Activated CD8-positive, alpha-beta T cell treated with anti-CD3 and anti-CD28 coated beads, Interleukin-2, amount 10 ng/mL, durations not matched to agents 7 days and 5 days (primary cell): ENCODE data around the gene ELOVL5. TPM values are rescaled to one million over a fixed set of nuclear protein-coding genes. Genes with fewer than 3 reads are reported as not detected.

Source experiments
- ATAC-seq: fragments of 150-1000 bp; cut with Tn5 transposase; one replicate; pipeline ENCODE4 v1.10.0; 2021; ENCODE audit warnings: moderate library complexity
- CTCF ChIA-PET: fragments of 350-600 bp; sonication (Branson Sonifier 250); formaldehyde crosslinking; loops from one replicate; lab custom pipeline; 2021; ENCODE audit warnings: antibody characterized with exemption; lab: Charles Lee
- POLR2A ChIA-PET: fragments of 350-600 bp; sonication (Branson Sonifier 250); formaldehyde crosslinking; loops from one replicate; lab custom pipeline; 2021; ENCODE audit warnings: antibody characterized with exemption; lab: Charles Lee
- DNase-seq: peaks from one replicate; pipeline ENCODE4 v3.0.0-alpha.2; 2020
- H3K27ac Mint-ChIP-seq: one replicate; pipeline ENCODE4 v1.8.0; 2021; ENCODE audit warnings: mild to moderate bottlenecking, mixed read lengths
- H3K27me3 Mint-ChIP-seq: one replicate; pipeline ENCODE4 v1.8.0; 2021; ENCODE audit warnings: low read depth, mixed read lengths
- H3K36me3 Mint-ChIP-seq: one replicate; pipeline ENCODE4 v1.8.0; 2021; ENCODE audit warnings: low read depth, mixed read lengths
- H3K4me1 Mint-ChIP-seq: one replicate; pipeline ENCODE4 v1.8.0; 2021; ENCODE audit warnings: low read depth, mixed read lengths
- H3K4me3 Mint-ChIP-seq: one replicate; pipeline ENCODE4 v1.8.0; 2021; ENCODE audit warnings: mild to moderate bottlenecking, mixed read lengths
- H3K9me3 Mint-ChIP-seq: one replicate; pipeline ENCODE4 v1.8.0; 2022; ENCODE audit warnings: mixed read lengths; ENCODE audit not compliant: insufficient read depth
- total RNA-seq, 2 experiments: library from RNA; stranded (reverse); gene quantifications; one replicate each; pipeline ENCODE4 v1.2.3, GENCODE V29; 2021

The ELOVL5 gene
- total RNA-seq, 2 experiments from 2014 or later = 116 TPM

DNA sequence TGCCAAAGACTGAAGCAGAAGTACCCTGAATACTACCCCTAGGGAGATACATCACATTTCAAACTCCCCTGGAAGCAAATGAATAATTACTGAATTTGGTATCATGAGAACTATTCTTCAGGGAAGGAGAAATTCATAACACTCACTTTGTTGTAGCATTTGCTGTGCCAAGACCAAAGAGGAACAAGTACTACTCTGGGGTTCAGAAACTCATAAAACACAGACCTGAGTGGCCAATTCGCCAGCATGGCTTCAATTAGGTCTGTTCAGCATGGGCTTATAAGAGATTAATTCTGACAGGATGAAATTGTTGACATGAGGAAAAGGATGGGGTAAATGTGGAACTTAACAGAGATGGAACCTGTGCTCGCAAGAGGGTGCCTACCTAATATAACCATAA is 6.5 kb downstream of the ELOVL5 start:
- no peak overlapping the region for H3K27ac Mint-ChIP-seq
- ATAC-seq (no peak), DNase-seq (no peak)
- no peaks in the 10 kb centered on the region for H3K9me3 Mint-ChIP-seq
- H3K4me3 Mint-ChIP-seq = no peak overlapping the region
- ChIA-PET POLR2A (no interaction called here), CTCF (no interaction called here)
- no peaks in the 10 kb centered on the region for H3K27me3 Mint-ChIP-seq
- peaks cover 88% of the 10 kb centered on the region for H3K4me1 Mint-ChIP-seq
- peaks cover 44% of the 10 kb centered on the region for H3K36me3 Mint-ChIP-seq

DNA sequence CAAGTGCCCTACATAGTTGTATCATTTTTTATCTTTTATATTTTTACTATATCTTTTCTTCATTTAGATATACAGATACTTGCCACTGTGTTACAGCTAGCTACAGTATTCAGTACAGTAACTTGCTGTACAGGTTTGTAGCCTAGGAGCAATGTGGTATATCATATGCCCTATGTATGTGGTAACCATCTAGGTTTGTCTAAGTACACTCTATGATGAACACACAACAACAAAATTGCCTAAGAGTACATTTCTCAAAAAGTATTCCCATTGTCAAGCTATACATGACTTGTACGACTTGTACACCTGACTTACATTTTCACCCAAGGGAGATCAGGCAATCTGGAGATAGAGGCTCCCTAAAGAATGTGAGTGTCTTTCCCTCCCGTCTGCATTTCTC is 8.2 kb downstream of the ELOVL5 start:
- Mint-ChIP-seq H3K9me3 (no peaks in the 10 kb centered on the region), H3K27me3 (no peaks in the 10 kb centered on the region), H3K36me3 (peaks cover 30% of the 10 kb centered on the region), H3K4me3 (no peak overlapping the region), H3K27ac (no peak overlapping the region), H3K4me1 (peaks cover 88% of the 10 kb centered on the region)
- ChIA-PET CTCF (interaction anchor here (0.8 to 1.3 kb wide), 4 partner anchors 11 to 153 kb away, joined by 3 to 5 read pairs (median 3); no protein-coding TSS in a partner anchor), POLR2A (interaction anchor here (1.7 to 6.0 kb wide), 2 partner anchors 8 to 19 kb away, joined by 3 to 61 read pairs; partner anchors contain the start of gene ELOVL5)
- DNase-seq (no peak), ATAC-seq (no peak)

DNA sequence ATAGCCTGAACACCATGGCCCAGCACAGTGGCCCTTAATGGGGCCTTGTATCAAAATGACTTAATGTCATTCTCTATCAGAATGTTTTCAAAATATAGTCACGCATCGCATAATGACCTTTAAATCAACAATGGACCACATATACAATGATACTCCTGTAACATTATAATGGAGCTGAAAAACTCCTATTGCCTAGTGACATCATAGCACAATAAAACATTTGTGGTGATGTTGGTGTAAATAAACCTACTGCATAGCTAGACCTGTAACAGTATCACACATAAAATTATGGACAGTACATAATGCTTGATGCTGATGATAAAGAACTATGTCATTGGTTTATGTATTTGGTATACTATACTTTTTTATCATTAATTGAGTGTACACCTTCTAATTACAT is 9.3 kb downstream of the ELOVL5 start:
- ATAC-seq (no peak), DNase-seq (no peak)
- POLR2A ChIA-PET = interaction anchor here (6.0 kb wide), 1 partner anchor 9 kb away, joined by 61 read pairs; the partner anchor contains the start of gene ELOVL5
- H3K9me3 Mint-ChIP-seq = no peaks in the 10 kb centered on the region
- no peak overlapping the region for H3K27ac Mint-ChIP-seq
- CTCF ChIA-PET = interaction anchor here (1.1 kb wide), 1 partner anchor 10 kb away, joined by 5 read pairs; no protein-coding TSS in a partner anchor
- peaks cover 27% of the 10 kb centered on the region for H3K36me3 Mint-ChIP-seq
- H3K4me1 Mint-ChIP-seq = peaks cover 88% of the 10 kb centered on the region
- H3K4me3 Mint-ChIP-seq = no peak overlapping the region
- no peaks in the 10 kb centered on the region for H3K27me3 Mint-ChIP-seq

DNA sequence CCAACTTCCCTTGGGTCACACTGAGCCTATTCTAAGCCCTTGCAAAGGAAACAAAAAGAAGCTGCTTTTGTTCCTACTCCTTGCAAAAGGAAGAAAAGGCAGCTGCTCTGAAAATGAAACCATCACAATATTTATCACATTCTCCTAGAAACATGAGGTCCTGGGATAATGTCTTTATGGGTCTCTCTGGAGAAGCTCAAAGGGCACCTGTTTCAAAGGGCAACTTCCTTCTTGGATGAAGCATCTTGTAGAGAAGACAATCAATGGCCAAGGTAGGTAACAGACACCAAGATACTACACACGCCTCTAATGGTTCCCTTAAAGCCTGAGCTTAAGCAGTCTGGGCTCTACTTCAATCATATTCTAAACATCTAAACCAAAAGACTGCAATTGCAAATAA is 10.4 kb downstream of the ELOVL5 start:
- CTCF ChIA-PET = interaction anchor here (1.1 to 4.4 kb wide), 5 partner anchors 9 to 73 kb away, joined by 3 to 39 read pairs (median 5); partner anchors contain the start of gene ELOVL5
- no peak for DNase-seq
- Mint-ChIP-seq H3K36me3 (peaks cover 23% of the 10 kb centered on the region), H3K9me3 (no peaks in the 10 kb centered on the region), H3K27me3 (no peaks in the 10 kb centered on the region), H3K4me1 (peaks cover 85% of the 10 kb centered on the region), H3K4me3 (no peak overlapping the region), H3K27ac (peak overlapping the region; percentile 10)
- ATAC-seq = no peak
- POLR2A ChIA-PET = interaction anchor here (2.9 to 6.0 kb wide), 2 partner anchors 10 to 21 kb away, joined by 12 to 61 read pairs; partner anchors contain the start of gene ELOVL5

DNA sequence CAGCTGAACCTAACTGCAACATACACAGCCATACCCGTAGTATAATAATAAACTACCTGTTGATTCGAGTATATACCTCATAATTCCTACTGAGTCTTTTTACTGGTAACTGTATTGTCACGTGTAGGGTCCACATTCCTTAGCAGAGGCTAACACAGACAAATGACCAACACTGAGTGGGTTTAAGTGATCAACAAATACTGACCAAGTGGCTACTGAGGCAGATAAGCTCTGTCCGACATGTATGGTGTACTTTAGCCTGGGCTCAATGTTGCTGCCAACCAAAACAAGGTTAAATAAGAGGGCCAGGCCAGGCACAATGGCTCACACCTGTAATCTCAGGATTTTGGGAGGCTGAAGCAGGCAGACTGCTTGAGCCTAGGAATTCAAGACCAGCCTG is 12.7 kb downstream of the ELOVL5 start:
- H3K4me3 Mint-ChIP-seq = peak overlapping the region; percentile 75
- peaks cover 37% of the 10 kb centered on the region for H3K36me3 Mint-ChIP-seq
- CTCF ChIA-PET = interaction anchor here (1.0 to 4.4 kb wide), 3 partner anchors 9 to 21 kb away, joined by 3 to 39 read pairs (median 5); partner anchors contain the start of gene ELOVL5

DNA sequence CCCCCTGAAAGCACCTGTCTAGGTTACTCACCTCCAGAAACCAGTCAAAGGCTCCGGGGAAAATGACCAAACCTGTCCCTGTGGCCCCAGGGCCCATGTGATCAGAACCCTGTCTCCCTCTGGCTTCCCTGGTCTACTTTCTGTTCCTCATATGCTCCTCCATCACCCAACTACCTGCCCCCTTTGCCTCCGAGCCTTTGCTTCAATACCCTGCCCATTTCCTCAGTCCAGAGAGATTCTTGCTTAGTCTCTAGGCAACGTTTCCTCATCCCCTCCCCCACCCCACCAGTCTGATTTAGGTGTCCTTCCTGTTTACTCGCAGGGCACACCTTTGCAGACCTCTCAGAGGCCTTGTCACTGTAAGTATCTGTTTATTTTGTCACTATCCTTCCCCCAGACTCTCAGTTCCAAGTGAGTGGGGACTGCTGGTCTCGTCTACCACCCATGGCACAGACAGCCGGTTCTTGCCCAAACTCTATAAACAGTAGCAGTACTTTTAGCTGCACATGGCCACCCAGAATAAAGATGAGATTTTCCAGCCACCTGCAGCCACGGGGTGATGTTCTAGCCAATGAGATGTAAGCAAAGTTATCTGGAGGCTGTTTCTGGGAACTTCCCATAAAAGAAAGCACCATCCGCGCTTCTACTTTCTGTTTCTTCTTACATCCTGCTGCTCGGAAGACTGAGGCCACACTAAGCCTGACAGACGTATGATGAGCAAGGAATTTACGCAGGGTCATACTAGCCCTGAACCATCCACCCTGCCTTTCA is 13.3 kb downstream of the ELOVL5 start:
- H3K9me3 Mint-ChIP-seq = peaks cover 4% of the 10 kb centered on the region
- H3K27ac Mint-ChIP-seq = peak overlapping the region; percentile 94
- H3K36me3 Mint-ChIP-seq = peaks cover 41% of the 10 kb centered on the region
- ChIA-PET POLR2A (interaction anchor here (0.5 to 6.0 kb wide), 6 partner anchors 9 to 32 kb away, joined by 3 to 61 read pairs (median 8); partner anchors contain the start of gene ELOVL5), CTCF (interaction anchor here (1.0 to 4.4 kb wide), 5 partner anchors 9 to 23 kb away, joined by 3 to 39 read pairs (median 4); partner anchors contain the start of gene ELOVL5)
- peak; percentile 78 for ATAC-seq
- peak overlapping the region; percentile 75 for H3K4me3 Mint-ChIP-seq
- no peaks in the 10 kb centered on the region for H3K27me3 Mint-ChIP-seq
- peak; percentile 84 for DNase-seq
- peaks cover 82% of the 10 kb centered on the region for H3K4me1 Mint-ChIP-seq

More for the DNA sequence above, 12.7 kb downstream of the ELOVL5 start:
- DNase-seq (no peak), ATAC-seq (no peak)
- peak overlapping the region; percentile 94 for H3K27ac Mint-ChIP-seq
- peaks cover 83% of the 10 kb centered on the region for H3K4me1 Mint-ChIP-seq
- POLR2A ChIA-PET = interaction anchor here (0.5 to 6.0 kb wide), 8 partner anchors 8 to 34 kb away, joined by 3 to 61 read pairs (median 8); partner anchors contain the start of gene ELOVL5
- peaks cover 4% of the 10 kb centered on the region for H3K9me3 Mint-ChIP-seq
- H3K27me3 Mint-ChIP-seq = no peaks in the 10 kb centered on the region

DNA sequence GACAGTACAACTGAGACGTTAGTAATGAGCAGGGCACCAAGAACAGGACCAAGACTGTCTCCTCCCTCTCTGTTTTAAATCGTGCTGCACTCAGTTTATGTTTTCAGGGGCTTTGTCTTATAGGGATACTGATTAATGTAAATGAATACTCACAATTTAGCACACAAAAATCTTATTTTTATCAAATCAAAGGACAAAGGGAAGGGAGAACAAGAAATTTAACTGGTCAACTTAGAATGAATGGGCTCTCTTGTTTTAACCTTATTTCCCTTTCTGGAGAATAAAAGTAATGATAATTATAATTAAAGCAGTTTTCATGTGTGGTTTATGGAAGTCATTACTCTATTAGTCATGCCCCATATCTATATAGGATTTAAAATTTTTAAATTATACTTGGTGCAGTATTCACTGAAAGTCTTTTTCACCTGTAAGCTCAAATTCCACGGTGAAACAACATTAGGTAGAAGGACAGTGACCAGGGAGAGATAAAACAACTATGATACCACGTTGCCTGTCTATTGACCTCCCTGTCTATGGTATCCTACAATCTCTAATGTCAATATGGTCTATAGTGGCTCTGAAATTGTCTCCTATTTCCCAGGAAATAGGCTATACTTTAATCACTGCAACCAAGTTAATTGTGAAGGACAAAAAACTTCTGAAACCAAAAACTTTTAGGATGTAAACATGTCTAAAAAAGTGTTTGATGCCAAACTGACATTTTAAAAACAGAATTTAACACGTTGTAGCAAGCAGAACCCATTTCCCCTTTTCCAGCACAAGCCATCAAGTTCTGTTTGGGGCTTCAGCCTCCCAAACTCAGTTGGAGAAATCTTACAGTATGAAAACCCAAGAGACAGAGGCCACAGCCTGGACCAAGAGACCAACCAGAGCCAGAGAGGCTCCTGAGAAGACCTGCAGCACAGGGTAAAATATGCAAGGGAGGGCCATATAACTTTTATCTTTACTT is 15.0 kb downstream of the ELOVL5 start:
- DNase-seq (no peak), ATAC-seq (no peak)
- Mint-ChIP-seq H3K4me1 (peaks cover 71% of the 10 kb centered on the region), H3K27me3 (no peaks in the 10 kb centered on the region), H3K36me3 (peaks cover 39% of the 10 kb centered on the region), H3K9me3 (peaks cover 4% of the 10 kb centered on the region), H3K4me3 (peak overlapping the region; percentile 16), H3K27ac (peak overlapping the region; percentile 84)
- ChIA-PET CTCF (no interaction called here), POLR2A (no interaction called here)

DNA sequence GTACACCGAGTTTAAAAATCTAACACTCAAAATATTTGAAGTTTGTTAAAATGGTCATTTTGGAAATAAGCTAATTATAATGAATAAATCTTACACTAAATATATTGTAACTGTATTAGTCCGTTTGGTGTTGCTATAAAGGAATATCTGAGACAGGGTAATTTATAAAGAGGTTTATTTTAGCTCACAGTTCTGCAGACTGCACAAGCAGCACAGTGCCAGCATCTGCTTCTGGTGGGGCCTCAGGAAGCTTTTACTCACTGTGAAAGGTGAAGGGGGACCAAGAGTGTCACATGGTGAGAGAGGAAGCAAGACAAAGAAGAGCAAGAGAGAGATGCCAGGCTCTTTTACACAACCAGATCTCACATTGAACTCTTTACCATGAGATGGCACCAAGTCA is 17.1 kb downstream of the ELOVL5 start:
- no peak for DNase-seq
- ChIA-PET CTCF (interaction anchor here (1.2 to 1.3 kb wide), 2 partner anchors 29 to 397 kb away, joined by 3 to 4 read pairs; no protein-coding TSS in a partner anchor), POLR2A (interaction anchor here (2.9 kb wide), 1 partner anchor 28 kb away, joined by 8 read pairs; no protein-coding TSS in a partner anchor)
- Mint-ChIP-seq H3K27me3 (no peaks in the 10 kb centered on the region), H3K36me3 (peaks cover 41% of the 10 kb centered on the region), H3K4me3 (no peak overlapping the region), H3K9me3 (peaks cover 4% of the 10 kb centered on the region), H3K27ac (no peak overlapping the region), H3K4me1 (peaks cover 63% of the 10 kb centered on the region)
- ATAC-seq = no peak

DNA sequence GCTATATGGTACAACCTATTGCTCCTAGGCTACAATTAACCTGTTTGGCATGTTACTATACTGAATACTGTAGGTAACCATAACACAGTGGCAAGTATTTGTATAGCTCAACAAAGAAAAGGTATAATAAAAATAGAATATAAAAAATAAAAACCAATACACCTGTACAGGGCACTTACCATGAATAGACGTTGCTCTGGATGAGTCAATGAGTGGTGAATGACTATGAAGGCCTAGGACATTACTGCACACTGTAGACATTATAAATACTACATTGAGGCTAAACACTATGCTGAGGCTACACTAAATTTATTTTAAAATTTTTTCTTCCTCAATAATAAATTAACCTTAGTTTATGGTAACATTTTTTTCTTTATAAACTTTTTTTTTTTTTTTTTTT is 18.6 kb downstream of the ELOVL5 start:
- H3K9me3 Mint-ChIP-seq = peaks cover 4% of the 10 kb centered on the region
- no peak overlapping the region for H3K4me3 Mint-ChIP-seq
- ChIA-PET CTCF (interaction anchor here (0.8 to 2.0 kb wide), 5 partner anchors 10 to 398 kb away, joined by 3 to 6 read pairs (median 4); no protein-coding TSS in a partner anchor), POLR2A (interaction anchor here (2.9 kb wide), 1 partner anchor 30 kb away, joined by 8 read pairs; no protein-coding TSS in a partner anchor)
- peaks cover 54% of the 10 kb centered on the region for H3K4me1 Mint-ChIP-seq
- no peaks in the 10 kb centered on the region for H3K27me3 Mint-ChIP-seq
- peaks cover 42% of the 10 kb centered on the region for H3K36me3 Mint-ChIP-seq
- DNase-seq (no peak), ATAC-seq (no peak)
- no peak overlapping the region for H3K27ac Mint-ChIP-seq

DNA sequence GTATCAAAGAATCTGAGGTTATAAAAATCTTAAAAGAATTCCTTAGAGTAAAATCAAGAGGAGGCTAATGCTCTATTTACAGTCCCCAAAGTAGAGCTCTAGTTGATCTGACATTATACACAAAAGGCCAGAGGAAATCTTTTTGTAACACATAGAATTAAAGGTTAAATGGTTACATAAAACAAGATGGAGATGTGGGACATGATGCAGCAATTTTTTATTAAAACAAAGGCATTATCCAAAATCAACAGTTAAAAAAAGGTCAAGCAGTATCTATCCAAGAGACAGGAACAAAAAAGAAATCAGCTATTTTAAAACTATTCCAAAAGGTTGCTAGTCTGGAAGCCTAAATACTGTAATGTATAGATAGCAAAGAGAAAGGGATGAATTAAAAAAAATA is 20.4 kb downstream of the ELOVL5 start:
- ATAC-seq (no peak), DNase-seq (no peak)
- ChIA-PET POLR2A (interaction anchor here (0.7 kb wide), 1 partner anchor 728 kb away, joined by 3 read pairs; no protein-coding TSS in a partner anchor), CTCF (interaction anchor here (0.7 to 2.0 kb wide), 5 partner anchors 12 to 140 kb away, joined by 3 to 5 read pairs (median 4); no protein-coding TSS in a partner anchor)
- Mint-ChIP-seq H3K27me3 (no peaks in the 10 kb centered on the region), H3K36me3 (peaks cover 44% of the 10 kb centered on the region), H3K4me3 (no peak overlapping the region), H3K27ac (no peak overlapping the region), H3K4me1 (peaks cover 44% of the 10 kb centered on the region), H3K9me3 (peaks cover 4% of the 10 kb centered on the region)

DNA sequence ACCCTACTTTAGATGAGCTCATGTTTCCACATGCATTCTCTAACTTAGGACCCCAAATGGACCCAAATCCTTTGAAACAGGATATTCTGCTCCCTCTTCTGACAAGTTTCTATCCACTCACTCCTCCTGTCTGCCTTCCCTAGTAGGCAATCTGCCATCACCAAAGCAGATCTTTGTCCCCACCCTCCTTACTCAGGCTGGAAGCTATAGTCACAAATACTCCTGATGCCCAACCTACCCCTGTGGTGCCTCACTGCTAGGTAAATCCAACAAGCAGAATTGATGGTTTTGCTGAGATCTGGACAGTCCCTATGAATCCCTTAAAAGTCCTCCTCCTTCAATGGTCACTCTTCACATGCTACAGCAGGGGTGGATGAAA is 21.7 kb downstream of the ELOVL5 start:
- ATAC-seq (no peak), DNase-seq (no peak)
- H3K27ac Mint-ChIP-seq = no peak overlapping the region
- peaks cover 42% of the 10 kb centered on the region for H3K4me1 Mint-ChIP-seq
- no peak overlapping the region for H3K4me3 Mint-ChIP-seq
- H3K36me3 Mint-ChIP-seq = peaks cover 39% of the 10 kb centered on the region
- POLR2A ChIA-PET = no interaction called here
- CTCF ChIA-PET = no interaction called here
- H3K27me3 Mint-ChIP-seq = no peaks in the 10 kb centered on the region
- peaks cover 4% of the 10 kb centered on the region for H3K9me3 Mint-ChIP-seq
